Fibroblast of mammary gland (primary cell): ENCODE data around the gene ZNF212.
"Not testable (repeated sequence)": the region's sequence is repeated elsewhere in the genome, so short reads cannot be mapped to it uniquely, and the experiment has no call there.

Experiments
- DNase-seq: peaks from one replicate; pipeline ENCODE4 v3.0.0-alpha.2; 2010; ENCODE audit warnings: low read depth
- H3K4me3 ChIP-seq: 2 replicates; pipeline ENCODE4 v1.5.1; 2011; ENCODE audit warnings: low read depth, mild to moderate bottlenecking, low read length, moderate library complexity; ENCODE audit not compliant: control insufficient read depth
- TF ChIP-seq, protein P1 (sequence below): conservative IDR thresholded peaks from 2 replicates; pipeline ENCODE4 v1.5.1; 2011; ENCODE audit warnings: low read depth, low read length, inconsistent platforms; ENCODE audit not compliant: control insufficient read depth, insufficient read depth

Gene ZNF212

DNA sequence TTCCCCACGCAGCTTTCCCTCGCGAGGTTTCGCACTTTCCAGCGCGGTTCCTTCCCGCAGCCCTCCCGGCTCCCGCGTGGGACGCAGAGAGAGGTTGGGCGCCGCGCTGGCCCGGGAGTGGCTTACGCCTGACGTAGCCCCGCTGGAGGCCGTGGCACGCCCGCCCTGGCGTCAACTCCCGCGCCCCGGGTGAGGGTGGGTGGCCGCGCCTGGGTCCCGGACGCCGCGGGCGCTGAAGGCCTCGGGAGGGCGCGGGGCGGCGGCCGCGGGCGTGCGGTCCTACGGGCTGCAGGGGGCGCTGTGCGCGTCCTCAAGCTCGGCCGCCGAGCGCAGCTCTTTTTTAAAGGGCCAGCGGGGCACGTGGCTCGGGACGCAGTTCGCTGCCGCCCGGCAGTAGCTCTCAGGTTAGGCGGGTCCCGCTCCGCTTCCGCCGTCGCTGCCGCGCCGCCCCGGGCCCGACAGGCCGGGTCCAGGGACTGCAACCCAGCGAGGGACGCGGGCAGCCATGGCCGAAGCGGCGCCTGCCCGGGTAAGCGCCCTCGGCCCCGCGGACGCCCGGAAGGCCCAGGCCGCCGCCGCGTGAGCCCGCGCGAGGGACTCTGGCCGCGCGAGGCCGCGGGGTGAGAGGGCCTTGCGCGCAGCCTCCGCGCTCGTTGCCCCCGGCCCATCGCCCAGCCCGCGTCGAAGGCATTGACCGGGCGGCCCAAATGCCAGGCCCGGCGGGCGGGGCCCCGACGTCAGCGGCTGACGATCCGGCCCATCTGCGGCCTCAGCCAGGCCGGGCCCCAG lies 22.6 kb downstream of the ZNF212 start, which contains the start of gene ZNF783:
ZNF783 (plus strand) TSS at position 368 of the 789 bp plus-strand sequence; CDS start at position 506, 138 bp downstream.
- peak within 1 kb of the TSS; percentile 51 for H3K4me3 ChIP-seq
- peak; percentile 82 for DNase-seq
- TF ChIP-seq, protein P1, sequence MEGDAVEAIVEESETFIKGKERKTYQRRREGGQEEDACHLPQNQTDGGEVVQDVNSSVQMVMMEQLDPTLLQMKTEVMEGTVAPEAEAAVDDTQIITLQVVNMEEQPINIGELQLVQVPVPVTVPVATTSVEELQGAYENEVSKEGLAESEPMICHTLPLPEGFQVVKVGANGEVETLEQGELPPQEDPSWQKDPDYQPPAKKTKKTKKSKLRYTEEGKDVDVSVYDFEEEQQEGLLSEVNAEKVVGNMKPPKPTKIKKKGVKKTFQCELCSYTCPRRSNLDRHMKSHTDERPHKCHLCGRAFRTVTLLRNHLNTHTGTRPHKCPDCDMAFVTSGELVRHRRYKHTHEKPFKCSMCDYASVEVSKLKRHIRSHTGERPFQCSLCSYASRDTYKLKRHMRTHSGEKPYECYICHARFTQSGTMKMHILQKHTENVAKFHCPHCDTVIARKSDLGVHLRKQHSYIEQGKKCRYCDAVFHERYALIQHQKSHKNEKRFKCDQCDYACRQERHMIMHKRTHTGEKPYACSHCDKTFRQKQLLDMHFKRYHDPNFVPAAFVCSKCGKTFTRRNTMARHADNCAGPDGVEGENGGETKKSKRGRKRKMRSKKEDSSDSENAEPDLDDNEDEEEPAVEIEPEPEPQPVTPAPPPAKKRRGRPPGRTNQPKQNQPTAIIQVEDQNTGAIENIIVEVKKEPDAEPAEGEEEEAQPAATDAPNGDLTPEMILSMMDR, result no peak

DNA sequence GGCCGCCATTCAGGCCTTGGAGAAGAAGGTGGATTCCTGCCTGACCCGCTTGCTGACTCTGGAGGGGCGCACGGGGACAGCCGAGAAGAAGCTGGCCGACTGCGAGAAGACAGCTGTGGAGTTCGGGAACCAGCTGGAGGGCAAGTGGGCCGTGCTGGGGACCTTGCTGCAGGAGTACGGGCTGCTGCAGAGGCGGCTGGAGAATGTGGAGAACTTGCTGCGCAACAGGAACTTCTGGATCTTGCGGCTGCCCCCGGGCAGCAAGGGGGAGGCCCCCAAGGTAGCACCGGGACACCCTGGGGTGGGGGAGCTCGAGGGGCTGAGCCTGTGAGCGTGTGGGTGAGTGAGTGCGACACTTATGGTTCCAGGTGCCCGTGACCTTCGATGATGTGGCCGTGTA lies 27.0 kb downstream of the ZNF212 start:
- no peak for DNase-seq
- no peak overlapping the region for H3K4me3 ChIP-seq
- TF ChIP-seq, protein P1, result no peak

DNA sequence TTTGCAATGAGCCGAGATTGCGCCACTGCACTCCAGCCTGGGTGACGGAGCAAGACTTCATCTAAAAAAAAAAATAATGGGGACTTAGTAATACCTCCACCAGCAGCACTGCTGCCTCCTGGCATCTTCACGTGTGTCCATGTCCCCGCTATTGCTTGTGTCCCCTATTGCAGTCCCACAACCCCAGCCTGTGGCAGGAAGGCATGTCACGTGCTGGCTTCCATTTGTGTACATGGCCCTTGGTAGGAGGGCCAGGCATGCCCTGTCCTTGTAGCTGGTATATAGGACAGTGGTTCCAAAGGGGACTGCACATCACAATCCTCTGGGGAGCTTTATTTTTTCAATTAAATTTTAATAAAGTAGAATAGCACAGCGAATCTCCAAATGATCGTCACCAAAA lies 28.3 kb downstream of the ZNF212 start:
- H3K4me3 ChIP-seq, result no peak overlapping the region
- no peak for DNase-seq
- TF ChIP-seq, protein P1, result no peak

DNA sequence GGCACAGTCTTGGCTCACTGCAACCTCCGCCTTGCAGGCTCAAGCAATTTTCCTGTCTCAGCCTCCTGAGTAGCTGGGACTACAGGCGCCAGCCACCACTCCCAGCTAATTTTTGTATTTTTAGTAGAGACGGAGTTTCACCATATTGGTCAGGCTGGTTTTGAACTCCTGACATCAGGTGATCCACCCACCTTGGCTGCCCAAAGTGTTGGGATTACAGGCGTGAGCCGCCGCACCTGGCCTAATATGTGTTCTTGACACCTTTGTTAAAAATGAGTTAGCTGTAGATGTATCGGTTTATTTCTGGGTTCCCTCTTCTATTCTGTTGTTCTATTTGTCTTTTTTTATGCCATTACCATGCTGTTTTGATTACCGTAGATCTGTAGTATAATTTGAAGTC lies 35.0 kb downstream of the ZNF212 start:
- not testable (repeated sequence) for DNase-seq, H3K4me3 ChIP-seq

DNA sequence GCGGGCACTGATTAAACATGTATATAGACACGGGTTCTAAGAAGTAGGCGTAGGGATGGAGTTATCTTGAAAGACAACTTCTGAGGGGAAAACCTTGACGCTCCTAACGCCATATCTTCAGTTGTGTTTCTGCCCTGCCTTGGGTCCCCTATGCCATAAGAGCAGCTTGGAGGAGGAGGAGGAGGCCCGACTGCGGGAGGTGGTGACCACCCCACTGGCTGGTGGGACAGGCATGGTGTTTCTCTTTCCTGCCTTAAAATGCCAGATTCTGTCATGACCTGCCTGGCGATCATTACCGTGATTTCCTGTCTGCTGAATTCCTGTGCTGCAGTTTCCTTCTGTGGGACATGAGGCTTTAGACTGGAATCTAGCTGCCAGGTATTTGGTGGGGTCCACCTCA lies 38.4 kb downstream of the ZNF212 start:
- H3K4me3 ChIP-seq, result no peak overlapping the region
- no peak for DNase-seq
- TF ChIP-seq, protein P1, result no peak

DNA sequence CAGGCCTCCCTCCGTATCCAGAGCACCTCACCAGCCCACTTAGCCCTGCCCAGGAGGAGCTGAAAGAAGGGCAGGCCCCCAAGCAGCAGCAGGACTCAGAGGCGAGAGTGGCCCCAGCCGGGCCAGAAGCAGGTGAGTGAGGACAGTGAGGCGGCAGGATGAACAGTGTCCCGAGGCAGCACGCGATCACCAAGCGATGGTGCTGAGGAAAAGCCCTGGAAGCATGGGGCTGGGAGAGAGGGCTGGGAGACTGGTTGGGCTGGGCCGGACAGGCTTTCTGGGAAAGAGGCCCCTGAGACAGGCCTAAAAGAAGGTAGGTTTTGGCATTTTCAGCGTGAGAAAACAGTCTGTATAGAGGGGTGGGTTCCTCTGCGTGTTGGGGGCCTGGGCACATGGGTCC lies 38.9 kb downstream of the ZNF212 start:
- DNase-seq, result no peak
- H3K4me3 ChIP-seq, result no peak overlapping the region
- TF ChIP-seq, protein P1, result no peak

DNA sequence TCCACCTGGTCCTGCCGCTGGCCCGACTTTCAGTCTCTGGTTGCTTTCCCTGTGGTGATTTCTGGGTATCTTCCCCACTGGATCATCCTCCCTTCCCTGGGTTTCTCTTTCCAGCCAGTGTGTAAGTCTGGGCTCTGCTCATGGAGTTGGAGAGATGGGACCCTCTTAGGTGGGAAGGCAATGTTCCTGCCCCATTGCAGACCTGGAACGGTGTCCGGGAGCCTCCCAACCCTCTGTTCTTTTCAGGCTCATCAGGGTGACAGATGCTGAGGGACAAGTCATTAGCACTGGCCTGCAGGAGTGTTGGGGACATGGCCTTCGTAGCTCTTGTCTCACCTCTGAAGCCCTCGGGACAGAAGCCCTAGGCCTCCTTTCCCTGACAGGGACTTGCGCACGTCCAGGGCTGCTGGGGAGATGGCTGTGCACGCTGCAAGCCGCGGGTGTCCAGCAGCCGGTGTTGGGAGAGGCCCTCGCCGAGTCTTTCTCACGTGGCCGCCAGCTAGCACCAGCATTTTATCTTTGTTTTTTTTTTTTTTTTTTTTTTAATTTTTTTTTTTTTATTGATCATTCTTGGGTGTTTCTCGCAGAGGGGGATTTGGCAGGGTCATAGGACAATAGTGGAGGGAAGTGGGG lies 39.8 kb downstream of the ZNF212 start:
- H3K4me3 ChIP-seq, result no peak overlapping the region
- no peak for DNase-seq
- TF ChIP-seq, protein P1, result no peak
